WTC11 (cell line): ENCODE results near the gene ERC2. TPM values are rescaled to one million over a fixed set of nuclear protein-coding genes. Genes with fewer than 3 reads are reported as not detected.

Source experiments
- ATAC-seq: fragments of 200-7000 bp; cut with Tn5 transposase; 2 replicates; pipeline ENCODE4 v1.10.0; 2021; ENCODE audit warnings: mild to moderate bottlenecking, moderate library complexity
- CTCF ChIA-PET: fragments of 300-600 bp; sonication (Branson Sonifier 250); formaldehyde crosslinking; loops from one replicate; lab custom pipeline; 2021; ENCODE audit warnings: antibody characterized with exemption; lab: Charles Lee
- POLR2A ChIA-PET: fragments of 350-600 bp; sonication (Branson Sonifier 250); formaldehyde crosslinking; loops from one replicate; lab custom pipeline; 2021; ENCODE audit warnings: antibody characterized with exemption; lab: Charles Lee
- DNase-seq: peaks from one replicate; pipeline ENCODE4 v3.0.0; 2021; ENCODE audit warnings: low spot score
- H3K27ac Mint-ChIP-seq: 2 replicates; pipeline ENCODE4 v1.8.0; 2021; ENCODE audit warnings: mixed read lengths
- H3K27me3 Mint-ChIP-seq: 2 replicates; pipeline ENCODE4 v1.8.0; 2021; ENCODE audit warnings: low read depth, mild to moderate bottlenecking, moderate library complexity, mixed read lengths
- H3K36me3 Mint-ChIP-seq: 2 replicates; pipeline ENCODE4 v1.8.0; 2021; ENCODE audit warnings: mixed read lengths
- H3K4me1 Mint-ChIP-seq: 2 replicates; pipeline ENCODE4 v1.8.0; 2022; ENCODE audit warnings: mixed read lengths
- H3K4me3 Mint-ChIP-seq: 2 replicates; pipeline ENCODE4 v1.8.0; 2021; ENCODE audit warnings: mild to moderate bottlenecking, moderate library complexity, mixed read lengths
- H3K9me3 Mint-ChIP-seq: 2 replicates; pipeline ENCODE4 v1.8.0; 2021; ENCODE audit warnings: mixed read lengths
- ARID4B ChIP-seq: sonication (generic); formaldehyde crosslinking; IDR thresholded peaks from 2 replicates; pipeline ENCODE4 v1.8.0; 2023; ENCODE audit warnings: missing genetic modification reagents, mild to moderate bottlenecking, borderline replicate concordance
- FOXJ3 ChIP-seq: sonication (generic); formaldehyde crosslinking; IDR thresholded peaks from 2 replicates; pipeline ENCODE4 v1.9.0; 2021; ENCODE audit warnings: missing genetic modification reagents, mild to moderate bottlenecking, borderline replicate concordance
- FOXP1 ChIP-seq: sonication (generic); formaldehyde crosslinking; IDR thresholded peaks from 2 replicates; pipeline ENCODE4 v1.8.0; 2022; ENCODE audit warnings: missing genetic modification reagents, mild to moderate bottlenecking, moderate library complexity, borderline replicate concordance
- MLX ChIP-seq: sonication (generic); formaldehyde crosslinking; IDR thresholded peaks from 2 replicates; pipeline ENCODE4 v1.8.1; 2023; ENCODE audit warnings: mild to moderate bottlenecking, missing genetic modification reagents, moderate library complexity
- MYBL2 ChIP-seq: sonication (generic); formaldehyde crosslinking; IDR thresholded peaks from 2 replicates; pipeline ENCODE4 v1.8.1; 2023; ENCODE audit warnings: mild to moderate bottlenecking, moderate library complexity, missing genetic modification reagents
- NFYB ChIP-seq: sonication (generic); formaldehyde crosslinking; conservative IDR thresholded peaks from 2 replicates; pipeline ENCODE4 v1.8.0; 2022; ENCODE audit warnings: low read depth, missing genetic modification reagents
- NR2C2 ChIP-seq: sonication (generic); formaldehyde crosslinking; IDR thresholded peaks from 2 replicates; pipeline ENCODE4 v1.8.0; 2022; ENCODE audit warnings: mild to moderate bottlenecking, missing genetic modification reagents
- RORB ChIP-seq: fragments of 250-450 bp; sonication (Bioruptor Pico); IDR thresholded peaks from 2 replicates; pipeline ENCODE4 v1.9.0; 2021; ENCODE audit warnings: mild to moderate bottlenecking
- SMAD4 ChIP-seq: sonication (generic); formaldehyde crosslinking; IDR thresholded peaks from 2 replicates; pipeline ENCODE4 v1.8.0; 2022; ENCODE audit warnings: mild to moderate bottlenecking, missing genetic modification reagents
- USF2 ChIP-seq: sonication (generic); formaldehyde crosslinking; IDR thresholded peaks from 2 replicates; pipeline ENCODE4 v1.8.1; 2023; ENCODE audit warnings: mild to moderate bottlenecking, missing genetic modification reagents, moderate library complexity
- ZBTB21 ChIP-seq: sonication (generic); formaldehyde crosslinking; IDR thresholded peaks from 2 replicates; pipeline ENCODE4 v1.8.1; 2023; ENCODE audit warnings: mild to moderate bottlenecking, missing genetic modification reagents, borderline replicate concordance
- ZNF317 ChIP-seq: sonication (generic); formaldehyde crosslinking; IDR thresholded peaks from 2 replicates; pipeline ENCODE4 v1.8.1; 2023; ENCODE audit warnings: low read depth, mild to moderate bottlenecking, moderate library complexity, missing genetic modification reagents, borderline replicate concordance
- ZNF396 ChIP-seq: fragments of 250-450 bp; sonication (Bioruptor Pico); IDR thresholded peaks from 2 replicates; pipeline ENCODE4 v1.8.0; 2021; ENCODE audit warnings: mild to moderate bottlenecking, moderate library complexity, borderline replicate concordance
- ZNF416 ChIP-seq: fragments of 250-450 bp; sonication (Bioruptor Pico); IDR thresholded peaks from 2 replicates; pipeline ENCODE4 v1.9.0; 2021; ENCODE audit warnings: mild to moderate bottlenecking, inconsistent platforms
- total RNA-seq: library from RNA; stranded (reverse); gene quantifications from 3 replicates; pipeline ENCODE4 v1.2.3, GENCODE V29; 2021
- TF ChIP-seq, protein P1 (sequence below): sonication (generic); formaldehyde crosslinking; IDR thresholded peaks from 2 replicates; pipeline ENCODE4 v1.8.1; 2022; ENCODE audit warnings: mild to moderate bottlenecking, missing genetic modification reagents, moderate library complexity, borderline replicate concordance
- TF ChIP-seq, protein P2 (sequence below): sonication (generic); formaldehyde crosslinking; IDR thresholded peaks from 2 replicates; pipeline ENCODE4 v1.8.1; 2023; ENCODE audit warnings: mild to moderate bottlenecking, missing genetic modification reagents
- TF ChIP-seq, protein P3 (sequence below): sonication (generic); formaldehyde crosslinking; IDR thresholded peaks from 2 replicates; pipeline ENCODE4 v1.8.0; 2022; ENCODE audit warnings: mild to moderate bottlenecking, missing genetic modification reagents
- TF ChIP-seq, protein P4 (sequence below): sonication (generic); formaldehyde crosslinking; IDR thresholded peaks from 2 replicates; pipeline ENCODE4 v1.8.1; 2022; ENCODE audit warnings: missing genetic modification reagents, borderline replicate concordance
- TF ChIP-seq, protein P5 (sequence below): sonication (generic); formaldehyde crosslinking; IDR thresholded peaks from 2 replicates; pipeline ENCODE4 v1.8.0; 2022; ENCODE audit warnings: mild to moderate bottlenecking, missing genetic modification reagents

Gene ERC2
- total RNA-seq, 1 experiment from 2014 or later = 23.5 TPM

DNA sequence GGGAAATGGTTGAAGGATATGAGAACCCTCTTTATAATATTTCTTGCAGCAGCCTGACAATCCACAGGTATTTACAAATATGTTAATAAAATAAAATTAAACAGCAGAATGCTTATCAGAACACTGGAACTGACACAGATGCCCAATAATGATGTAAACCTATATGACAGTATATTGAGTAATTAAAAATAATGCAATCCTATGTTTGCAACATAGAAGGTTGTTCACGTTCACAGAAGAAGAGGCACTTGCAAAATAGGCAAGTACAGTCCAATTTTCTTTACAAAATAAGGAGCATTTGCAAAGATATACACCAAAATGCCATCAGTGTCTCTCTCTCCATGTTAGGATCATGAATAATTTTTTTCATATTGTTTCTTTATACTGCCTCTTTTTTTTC lies 584.2 kb downstream of the ERC2 start:
- CTCF ChIA-PET = no interaction called here
- no peak for ATAC-seq
- Mint-ChIP-seq H3K4me1 (peaks cover 58% of the 10 kb centered on the region), H3K27ac (no peak overlapping the region), H3K36me3 (no peaks in the 10 kb centered on the region), H3K4me3 (no peak overlapping the region), H3K9me3 (no peaks in the 10 kb centered on the region), H3K27me3 (no peaks in the 10 kb centered on the region)
- TF ChIP-seq ZNF396 (CRISPR knock-in tag) (no peak), FOXJ3 (CRISPR knock-in tag) (no peak), ZNF416 (no peak), NR2C2 (no peak), ZNF317 (no peak), MLX (CRISPR knock-in tag) (no peak), FOXP1 (CRISPR knock-in tag) (no peak), ZBTB21 (CRISPR knock-in tag) (no peak), ARID4B (CRISPR knock-in tag) (no peak)
- TF ChIP-seq, protein P1, sequence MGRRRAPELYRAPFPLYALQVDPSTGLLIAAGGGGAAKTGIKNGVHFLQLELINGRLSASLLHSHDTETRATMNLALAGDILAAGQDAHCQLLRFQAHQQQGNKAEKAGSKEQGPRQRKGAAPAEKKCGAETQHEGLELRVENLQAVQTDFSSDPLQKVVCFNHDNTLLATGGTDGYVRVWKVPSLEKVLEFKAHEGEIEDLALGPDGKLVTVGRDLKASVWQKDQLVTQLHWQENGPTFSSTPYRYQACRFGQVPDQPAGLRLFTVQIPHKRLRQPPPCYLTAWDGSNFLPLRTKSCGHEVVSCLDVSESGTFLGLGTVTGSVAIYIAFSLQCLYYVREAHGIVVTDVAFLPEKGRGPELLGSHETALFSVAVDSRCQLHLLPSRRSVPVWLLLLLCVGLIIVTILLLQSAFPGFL (CRISPR knock-in tag) = no peak
- TF ChIP-seq, protein P2, sequence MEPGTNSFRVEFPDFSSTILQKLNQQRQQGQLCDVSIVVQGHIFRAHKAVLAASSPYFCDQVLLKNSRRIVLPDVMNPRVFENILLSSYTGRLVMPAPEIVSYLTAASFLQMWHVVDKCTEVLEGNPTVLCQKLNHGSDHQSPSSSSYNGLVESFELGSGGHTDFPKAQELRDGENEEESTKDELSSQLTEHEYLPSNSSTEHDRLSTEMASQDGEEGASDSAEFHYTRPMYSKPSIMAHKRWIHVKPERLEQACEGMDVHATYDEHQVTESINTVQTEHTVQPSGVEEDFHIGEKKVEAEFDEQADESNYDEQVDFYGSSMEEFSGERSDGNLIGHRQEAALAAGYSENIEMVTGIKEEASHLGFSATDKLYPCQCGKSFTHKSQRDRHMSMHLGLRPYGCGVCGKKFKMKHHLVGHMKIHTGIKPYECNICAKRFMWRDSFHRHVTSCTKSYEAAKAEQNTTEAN = no peak
- TF ChIP-seq, protein P3, sequence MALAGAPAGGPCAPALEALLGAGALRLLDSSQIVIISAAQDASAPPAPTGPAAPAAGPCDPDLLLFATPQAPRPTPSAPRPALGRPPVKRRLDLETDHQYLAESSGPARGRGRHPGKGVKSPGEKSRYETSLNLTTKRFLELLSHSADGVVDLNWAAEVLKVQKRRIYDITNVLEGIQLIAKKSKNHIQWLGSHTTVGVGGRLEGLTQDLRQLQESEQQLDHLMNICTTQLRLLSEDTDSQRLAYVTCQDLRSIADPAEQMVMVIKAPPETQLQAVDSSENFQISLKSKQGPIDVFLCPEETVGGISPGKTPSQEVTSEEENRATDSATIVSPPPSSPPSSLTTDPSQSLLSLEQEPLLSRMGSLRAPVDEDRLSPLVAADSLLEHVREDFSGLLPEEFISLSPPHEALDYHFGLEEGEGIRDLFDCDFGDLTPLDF = no peak
- POLR2A ChIA-PET = no interaction called here
- no peak for DNase-seq

GRCh38 chr3:55882006-55882405 lies 586.3 kb downstream of the ERC2 start:
- Mint-ChIP-seq H3K9me3 (no peaks in the 10 kb centered on the region), H3K27ac (peak overlapping the region; percentile 83), H3K4me3 (no peak overlapping the region), H3K27me3 (no peaks in the 10 kb centered on the region), H3K36me3 (no peaks in the 10 kb centered on the region), H3K4me1 (peaks cover 50% of the 10 kb centered on the region)
- no peak for DNase-seq
- no peak for TF ChIP-seq SMAD4 (CRISPR knock-in tag)
- no peak for TF ChIP-seq ZBTB21 (CRISPR knock-in tag)
- no peak for TF ChIP-seq MYBL2 (CRISPR knock-in tag)
- TF ChIP-seq, protein P4, sequence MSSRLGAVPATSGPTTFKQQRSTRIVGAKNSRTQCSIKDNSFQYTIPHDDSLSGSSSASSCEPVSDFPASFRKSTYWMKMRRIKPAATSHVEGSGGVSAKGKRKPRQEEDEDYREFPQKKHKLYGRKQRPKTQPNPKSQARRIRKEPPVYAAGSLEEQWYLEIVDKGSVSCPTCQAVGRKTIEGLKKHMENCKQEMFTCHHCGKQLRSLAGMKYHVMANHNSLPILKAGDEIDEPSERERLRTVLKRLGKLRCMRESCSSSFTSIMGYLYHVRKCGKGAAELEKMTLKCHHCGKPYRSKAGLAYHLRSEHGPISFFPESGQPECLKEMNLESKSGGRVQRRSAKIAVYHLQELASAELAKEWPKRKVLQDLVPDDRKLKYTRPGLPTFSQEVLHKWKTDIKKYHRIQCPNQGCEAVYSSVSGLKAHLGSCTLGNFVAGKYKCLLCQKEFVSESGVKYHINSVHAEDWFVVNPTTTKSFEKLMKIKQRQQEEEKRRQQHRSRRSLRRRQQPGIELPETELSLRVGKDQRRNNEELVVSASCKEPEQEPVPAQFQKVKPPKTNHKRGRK = no peak
- TF ChIP-seq USF2 (CRISPR knock-in tag) = peak; percentile 57; the same call in 1 of the 2 replicates
- TF ChIP-seq, protein P5, sequence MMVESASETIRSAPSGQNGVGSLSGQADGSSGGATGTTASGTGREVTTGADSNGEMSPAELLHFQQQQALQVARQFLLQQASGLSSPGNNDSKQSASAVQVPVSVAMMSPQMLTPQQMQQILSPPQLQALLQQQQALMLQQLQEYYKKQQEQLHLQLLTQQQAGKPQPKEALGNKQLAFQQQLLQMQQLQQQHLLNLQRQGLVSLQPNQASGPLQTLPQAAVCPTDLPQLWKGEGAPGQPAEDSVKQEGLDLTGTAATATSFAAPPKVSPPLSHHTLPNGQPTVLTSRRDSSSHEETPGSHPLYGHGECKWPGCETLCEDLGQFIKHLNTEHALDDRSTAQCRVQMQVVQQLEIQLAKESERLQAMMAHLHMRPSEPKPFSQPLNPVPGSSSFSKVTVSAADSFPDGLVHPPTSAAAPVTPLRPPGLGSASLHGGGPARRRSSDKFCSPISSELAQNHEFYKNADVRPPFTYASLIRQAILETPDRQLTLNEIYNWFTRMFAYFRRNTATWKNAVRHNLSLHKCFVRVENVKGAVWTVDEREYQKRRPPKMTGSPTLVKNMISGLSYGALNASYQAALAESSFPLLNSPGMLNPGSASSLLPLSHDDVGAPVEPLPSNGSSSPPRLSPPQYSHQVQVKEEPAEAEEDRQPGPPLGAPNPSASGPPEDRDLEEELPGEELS (CRISPR knock-in tag) = no peak
- TF ChIP-seq RORB (CRISPR knock-in tag) = no peak
- no peak for TF ChIP-seq NFYB (CRISPR knock-in tag)
- ATAC-seq = peak; percentile 60
- POLR2A ChIA-PET = no interaction called here
- CTCF ChIA-PET = interaction anchor here (0.6 to 1.5 kb wide), 2 partner anchors 370 to 883 kb away, joined by 3 to 5 read pairs; no protein-coding TSS in a partner anchor
